Nucleus accumbens (tissue), 56 donors: ENCODE data around the gene PCDHGB7.
"Not testable (repeated sequence)": the region's sequence is repeated elsewhere in the genome, so short reads cannot be mapped to it uniquely, and the experiment has no call there.

ENCODE experiments used
- DNase-seq, 56 donors: peaks; one replicate each; lab custom pipeline; 2025; lab: John Stamatoyannopoulos, UW

Gene PCDHGB7

GRCh38 chr5:141417494-141418172 lies at the start of gene PCDHGB7:
TSS of gene PCDHGB7 (plus strand) at chr5:141417677. CDS start at chr5:141417860, 183 bp downstream.
- DNase-seq: peak in 15 of 56 donors; percentile 11 to 64 (median 26)

GRCh38 chr5:141369994-141370848 lies 47.3 kb upstream of the PCDHGB7 start, which contains the start of gene PCDHGB3:
TSS of gene PCDHGB3 (plus strand) at chr5:141370242. CDS start at chr5:141370395, 153 bp downstream.
- peak in 1 of 56 donors; percentile 16 for DNase-seq

GRCh38 chr5:141371572-141372475 lies 45.7 kb upstream of the PCDHGB7 start:
- DNase-seq: no peak

- DNase-seq: no peak
Observed at GRCh38 chr5:141373673-141374317, 43.7 kb upstream of the PCDHGB7 start, which contains the start of gene PCDHGA6. TSS of gene PCDHGA6 (plus strand) at chr5:141373891. CDS start at chr5:141374084, 193 bp downstream.

GRCh38 chr5:141374627-141375026 lies 42.9 kb upstream of the PCDHGB7 start:
- DNase-seq: no peak

DNA sequence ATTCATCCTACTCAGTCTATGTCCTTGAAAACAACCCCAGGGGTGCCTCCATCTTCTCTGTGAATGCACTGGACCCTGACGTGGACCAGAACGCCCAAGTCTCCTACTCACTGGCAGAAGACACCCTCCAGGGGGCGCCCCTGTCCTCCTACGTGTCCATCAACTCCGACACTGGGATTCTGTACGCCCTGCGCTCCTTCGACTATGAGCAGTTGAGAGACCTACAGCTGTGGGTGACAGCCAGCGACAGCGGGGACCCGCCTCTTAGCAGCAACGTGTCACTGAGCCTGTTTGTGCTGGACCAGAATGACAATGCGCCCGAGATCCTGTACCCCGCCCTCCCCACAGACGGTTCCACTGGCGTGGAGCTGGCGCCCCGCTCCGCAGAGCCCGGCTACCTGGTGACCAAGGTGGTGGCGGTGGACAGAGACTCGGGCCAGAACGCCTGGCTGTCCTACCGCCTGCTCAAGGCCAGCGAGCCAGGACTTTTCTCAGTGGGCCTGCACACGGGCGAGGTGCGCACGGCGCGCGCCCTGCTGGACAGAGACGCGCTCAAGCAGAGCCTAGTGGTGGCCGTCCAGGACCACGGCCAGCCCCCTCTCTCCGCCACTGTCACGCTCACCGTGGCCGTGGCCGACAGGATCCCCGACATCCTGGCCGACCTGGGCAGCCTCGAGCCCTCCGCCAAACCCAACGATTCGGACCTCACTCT lies 41.9 kb upstream of the PCDHGB7 start:
- not testable (repeated sequence) for DNase-seq

DNA sequence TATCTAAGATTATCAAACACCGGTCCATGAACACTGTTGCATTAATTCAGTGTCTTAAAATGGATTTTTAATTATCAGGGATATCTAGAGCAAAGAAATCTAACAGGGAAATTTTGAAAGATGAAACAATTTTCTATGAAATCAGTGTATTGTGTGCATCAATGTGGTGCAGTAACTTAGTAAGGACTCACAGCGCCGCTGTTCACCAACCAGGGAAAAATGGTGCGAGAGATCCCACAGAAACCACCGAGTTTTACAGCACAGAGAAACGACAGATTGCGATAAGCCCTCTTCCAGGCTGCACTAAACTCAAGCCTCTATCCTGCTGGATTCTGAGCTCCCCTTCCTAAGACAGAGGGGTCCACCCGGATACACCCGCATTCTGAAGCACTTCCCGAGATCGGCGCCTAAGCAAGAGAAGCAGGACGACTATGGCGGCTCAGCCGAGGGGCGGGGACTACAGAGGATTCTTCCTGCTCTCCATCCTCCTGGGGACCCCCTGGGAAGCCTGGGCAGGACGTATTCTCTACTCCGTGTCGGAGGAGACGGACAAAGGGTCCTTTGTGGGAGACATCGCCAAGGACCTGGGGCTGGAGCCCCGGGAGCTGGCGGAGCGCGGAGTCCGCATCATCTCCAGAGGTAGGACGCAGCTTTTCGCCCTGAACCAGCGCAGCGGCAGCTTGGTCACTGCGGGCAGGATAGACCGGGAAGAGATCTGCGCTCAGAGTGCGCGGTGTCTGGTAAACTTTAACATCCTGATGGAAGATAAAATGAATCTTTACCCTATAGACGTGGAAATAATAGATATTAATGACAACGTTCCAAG lies 34.8 kb upstream of the PCDHGB7 start, which contains the start of gene PCDHGA7:
PCDHGA7 (plus strand) TSS at position 274 of the 826 bp plus-strand sequence; CDS start at position 432, 158 bp downstream.
- DNase-seq: no peak

- no peak for DNase-seq
Observed at GRCh38 chr5:141383345-141383744, 34.1 kb upstream of the PCDHGB7 start.

DNA sequence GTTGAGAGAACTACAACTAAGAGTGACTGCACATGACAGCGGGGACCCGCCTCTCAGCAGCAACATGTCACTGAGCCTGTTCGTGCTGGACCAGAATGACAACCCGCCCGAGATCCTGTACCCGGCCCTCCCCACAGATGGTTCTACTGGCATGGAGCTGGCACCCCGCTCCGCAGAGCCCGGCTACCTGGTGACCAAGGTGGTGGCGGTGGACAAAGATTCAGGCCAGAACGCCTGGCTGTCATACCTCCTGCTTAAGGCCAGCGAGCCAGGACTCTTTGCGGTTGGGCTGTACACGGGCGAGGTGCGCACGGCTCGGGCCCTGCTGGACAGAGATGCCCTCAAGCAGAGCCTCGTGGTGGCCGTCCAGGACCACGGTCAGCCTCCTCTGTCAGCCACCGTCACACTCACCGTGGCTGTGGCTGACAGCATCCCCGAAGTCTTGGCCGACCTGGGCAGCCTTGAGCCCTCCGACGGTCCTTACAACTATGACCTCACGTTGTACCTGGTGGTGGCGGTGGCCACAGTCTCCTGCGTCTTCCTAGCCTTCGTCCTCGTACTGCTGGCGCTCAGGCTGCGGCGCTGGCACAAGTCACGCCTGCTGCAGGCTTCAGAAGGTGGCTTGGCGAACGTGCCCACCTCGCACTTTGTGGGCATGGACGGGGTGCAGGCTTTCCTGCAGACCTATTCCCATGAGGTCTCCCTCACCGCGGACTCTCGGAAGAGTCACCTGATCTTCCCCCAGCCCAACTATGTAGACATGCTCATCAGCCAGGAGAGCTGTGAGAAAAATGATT lies 32.8 kb upstream of the PCDHGB7 start:
- DNase-seq: no peak

GRCh38 chr5:141387557-141388311 lies 29.7 kb upstream of the PCDHGB7 start, which contains the start of gene PCDHGB4:
TSS of gene PCDHGB4 (plus strand) at chr5:141387698. CDS start at chr5:141387885, 187 bp downstream.
- not testable (repeated sequence) for DNase-seq

- DNase-seq: no peak
Observed at GRCh38 chr5:141388661-141389060, 28.8 kb upstream of the PCDHGB7 start.

DNA sequence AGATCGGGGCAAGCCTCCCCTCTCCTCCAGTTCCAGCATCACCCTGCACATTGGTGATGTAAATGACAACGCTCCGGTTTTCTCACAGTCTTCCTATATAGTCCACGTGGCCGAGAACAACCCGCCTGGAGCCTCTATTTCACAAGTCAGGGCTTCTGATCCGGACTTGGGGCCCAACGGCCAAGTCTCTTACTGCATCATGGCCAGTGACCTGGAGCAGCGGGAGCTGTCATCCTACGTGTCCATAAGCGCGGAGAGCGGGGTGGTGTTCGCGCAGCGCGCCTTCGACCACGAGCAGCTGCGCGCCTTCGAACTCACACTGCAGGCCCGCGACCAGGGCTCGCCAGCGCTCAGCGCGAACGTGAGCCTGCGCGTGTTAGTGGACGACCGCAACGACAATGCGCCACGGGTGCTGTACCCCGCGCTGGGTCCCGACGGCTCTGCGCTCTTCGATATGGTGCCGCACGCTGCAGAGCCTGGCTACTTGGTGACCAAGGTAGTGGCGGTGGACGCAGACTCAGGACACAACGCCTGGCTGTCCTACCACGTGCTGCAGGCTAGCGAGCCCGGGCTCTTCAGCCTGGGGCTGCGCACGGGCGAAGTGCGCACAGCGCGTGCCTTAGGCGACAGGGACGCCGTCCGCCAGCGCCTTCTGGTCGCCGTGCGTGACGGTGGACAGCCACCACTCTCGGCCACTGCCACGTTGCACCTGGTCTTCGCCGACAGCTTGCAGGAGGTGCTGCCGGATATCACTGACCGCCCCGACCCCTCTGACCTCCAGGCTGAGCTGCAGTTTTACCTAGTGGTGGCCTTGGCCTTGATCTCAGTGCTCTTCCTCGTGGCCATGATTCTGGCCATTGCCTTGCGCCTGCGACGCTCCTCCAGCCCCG lies 28.1 kb upstream of the PCDHGB7 start:
- no peak for DNase-seq

DNA sequence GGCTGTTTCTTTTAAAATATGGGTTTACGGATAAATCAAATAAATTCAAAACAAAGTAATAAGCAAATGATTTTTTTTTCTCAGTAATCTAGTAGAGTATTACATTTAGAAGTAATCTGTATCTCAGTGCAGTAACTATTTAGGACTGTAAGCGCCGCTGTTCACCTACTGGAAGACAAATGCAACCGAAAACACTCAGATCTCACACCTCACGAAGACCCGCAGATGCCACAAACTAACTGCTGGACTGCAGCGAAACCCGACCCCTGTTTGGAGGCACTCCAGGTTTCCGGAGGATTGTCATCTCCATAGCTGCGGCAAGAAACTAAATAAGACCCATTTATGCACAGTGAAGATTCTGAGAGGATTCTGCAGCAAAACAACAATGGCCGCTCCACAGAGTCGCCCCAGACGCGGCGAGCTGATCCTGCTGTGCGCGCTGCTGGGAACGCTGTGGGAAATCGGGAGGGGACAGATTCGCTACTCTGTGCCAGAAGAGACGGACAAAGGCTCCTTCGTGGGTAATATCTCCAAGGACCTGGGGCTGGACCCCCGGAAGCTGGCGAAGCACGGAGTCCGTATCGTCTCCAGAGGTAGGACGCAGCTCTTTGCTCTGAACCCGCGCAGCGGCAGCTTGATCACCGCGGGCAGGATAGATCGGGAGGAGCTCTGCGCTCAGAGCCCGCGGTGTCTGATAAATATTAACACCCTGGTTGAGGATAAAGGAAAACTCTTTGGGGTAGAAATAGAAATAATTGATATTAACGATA lies 24.9 kb upstream of the PCDHGB7 start, which contains the start of gene PCDHGA8:
PCDHGA8 (plus strand) TSS at position 205 of the 770 bp plus-strand sequence; CDS start at position 386, 181 bp downstream.
- no peak for DNase-seq

- DNase-seq: no peak
Observed at GRCh38 chr5:141393267-141393666, 24.2 kb upstream of the PCDHGB7 start.
